Measurements from ENCODE around the gene GRM8. TPM values are rescaled to one million over a fixed set of nuclear protein-coding genes. Genes with fewer than 3 reads are reported as not detected.

GRM8 gene
- total RNA-seq, 1 donor from 2014 or later, result 0.16 TPM

DNA sequence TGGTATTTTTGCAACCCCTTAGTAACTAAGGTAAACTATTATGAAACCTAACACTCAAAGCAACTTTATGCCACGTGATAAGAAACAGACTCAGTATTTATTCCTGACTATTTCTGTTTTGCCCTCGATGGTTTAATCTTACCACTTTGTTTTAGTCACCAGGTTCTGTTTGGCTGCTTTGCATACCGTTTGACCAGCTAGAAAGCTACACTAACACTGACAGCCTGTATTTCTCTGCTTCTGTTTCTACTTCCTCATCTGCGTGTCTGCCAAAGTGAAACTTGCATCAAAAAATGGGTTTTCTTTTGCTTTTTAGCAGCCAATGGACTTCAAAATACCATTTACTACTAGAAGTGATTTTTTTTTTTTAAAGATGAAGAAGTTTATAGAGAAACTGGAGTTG is 802.5 kb downstream of the GRM8 start:
- no peak for DNase-seq (ENCODE audit: low spot score)

DNA sequence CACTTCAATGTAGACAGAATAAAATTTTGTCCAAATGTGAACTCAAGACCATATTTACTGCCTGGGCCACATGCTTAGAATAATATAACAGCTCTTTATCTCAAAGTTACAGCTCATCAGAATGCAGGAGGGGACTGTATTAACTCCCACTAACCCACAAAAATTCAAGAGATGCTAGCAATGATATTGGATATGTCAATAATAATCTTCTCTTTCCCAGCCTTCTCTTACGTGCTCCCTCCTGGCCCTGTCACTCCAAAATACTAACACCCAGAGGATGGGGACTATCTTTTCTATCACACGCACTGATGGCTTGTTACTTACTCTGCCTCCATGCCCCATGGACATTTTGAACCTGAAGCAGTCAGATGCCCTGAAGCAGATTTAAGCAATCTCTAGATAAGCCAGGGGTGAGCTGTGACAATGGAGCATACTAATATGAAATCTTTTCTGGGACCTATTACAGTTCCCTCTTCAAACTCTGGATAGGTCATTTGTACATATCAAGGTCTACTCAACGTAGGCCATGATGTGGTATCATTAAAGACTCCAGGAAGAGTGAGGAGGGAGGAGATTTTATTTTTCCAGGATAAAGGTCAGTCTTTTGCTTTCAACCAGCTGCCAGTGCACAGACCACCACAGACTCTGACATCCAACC is 803.0 kb downstream of the GRM8 start:
- DNase-seq (ENCODE audit: low spot score), result no peak

DNA sequence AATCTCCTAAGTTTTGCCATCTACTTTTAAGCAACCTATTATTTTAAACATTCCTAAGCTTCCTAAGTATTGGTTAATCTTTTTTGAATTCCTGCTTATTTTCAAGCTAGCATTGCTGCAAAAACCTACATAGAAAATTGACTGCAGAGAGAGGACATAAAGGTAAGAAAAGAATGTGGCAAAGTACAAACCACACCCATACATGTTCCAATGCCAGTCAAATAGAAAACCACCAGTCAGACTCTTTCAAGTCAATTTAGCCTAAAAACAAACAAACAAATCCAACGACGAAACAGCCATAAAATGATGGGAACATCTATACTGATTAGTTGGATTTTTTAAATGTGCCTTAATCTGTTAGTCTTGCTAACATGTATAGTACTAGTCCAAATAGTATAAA is 804.8 kb downstream of the GRM8 start:
- DNase-seq (ENCODE audit: low spot score), result no peak

DNA sequence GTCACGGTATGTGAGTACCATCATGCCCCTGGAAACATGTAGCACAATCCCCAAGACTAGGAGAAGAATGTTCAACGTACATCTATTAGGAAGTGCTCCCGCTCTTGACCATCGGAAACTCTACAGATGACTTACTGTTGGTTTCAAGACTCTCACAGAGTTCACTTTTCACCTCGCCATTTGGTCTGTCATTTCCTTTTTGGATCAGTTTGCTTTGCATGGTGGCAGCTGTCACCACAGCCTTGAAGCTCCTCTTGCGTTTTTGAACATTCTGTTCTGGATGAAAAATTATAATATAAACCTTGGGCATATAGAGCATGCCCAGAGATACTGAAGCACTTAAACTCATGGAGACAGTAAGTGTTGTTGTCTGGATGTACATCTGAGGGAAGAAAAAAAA is 806.8 kb downstream of the GRM8 start:
- DNase-seq (ENCODE audit: low spot score), result no peak

DNA sequence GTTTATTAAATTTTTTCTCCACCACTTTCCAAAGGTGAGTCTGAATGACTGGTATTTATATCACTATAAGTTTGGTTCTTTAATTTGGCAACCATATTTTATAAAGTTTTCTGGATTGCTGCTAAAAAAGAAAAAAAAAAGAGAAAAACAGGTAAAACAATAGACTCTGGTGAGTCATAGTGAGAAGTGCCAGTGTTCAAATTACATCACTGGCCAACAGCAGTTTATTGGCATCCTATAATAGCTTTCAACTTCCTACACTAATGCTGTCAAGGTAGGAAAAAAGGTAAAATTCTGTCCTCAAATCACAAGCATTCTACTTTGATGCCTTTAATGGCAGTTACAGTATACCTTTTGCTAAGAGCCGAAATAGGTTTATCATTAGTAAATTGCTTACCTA is 808.8 kb downstream of the GRM8 start:
- no peak for DNase-seq (ENCODE audit: low spot score)

DNA sequence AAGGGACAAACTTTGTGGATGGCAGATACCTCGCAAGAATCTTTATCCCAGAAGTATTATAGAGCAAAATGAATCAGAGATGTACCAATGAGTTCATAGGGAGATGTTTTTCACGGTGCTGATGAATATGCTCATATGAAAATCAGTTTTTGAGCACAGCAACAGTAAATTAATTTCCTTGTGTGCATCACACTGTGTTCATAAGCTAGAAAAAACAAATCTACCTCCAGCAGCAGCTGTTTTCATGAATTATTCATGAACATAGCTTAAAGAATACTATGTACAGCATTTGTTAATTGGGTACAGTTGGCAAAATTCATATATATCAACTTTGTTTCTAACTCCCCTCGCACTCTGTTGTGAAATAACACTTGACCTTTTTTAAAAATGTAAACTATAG is 809.8 kb downstream of the GRM8 start:
- DNase-seq (ENCODE audit: low spot score), result no peak

DNA sequence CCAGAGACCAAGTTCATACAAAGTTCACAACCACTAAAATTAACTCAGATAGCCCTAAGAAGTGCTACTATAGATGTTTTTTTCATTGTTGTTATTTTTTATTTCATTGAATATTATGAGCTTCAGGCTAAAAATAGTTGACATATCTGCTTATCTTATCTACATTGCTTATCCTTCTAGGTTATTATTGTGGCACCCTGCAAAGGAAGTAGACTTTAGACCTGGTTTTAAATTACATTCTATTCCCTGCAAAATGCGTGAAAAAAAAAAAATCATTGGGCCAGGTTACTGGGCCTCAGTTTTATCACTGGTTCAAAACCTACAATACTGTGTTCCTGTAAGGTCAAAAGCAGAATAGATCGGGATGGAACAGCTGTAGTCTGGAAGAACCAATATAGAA is 811.0 kb downstream of the GRM8 start:
- DNase-seq (ENCODE audit: low spot score), result no peak

DNA sequence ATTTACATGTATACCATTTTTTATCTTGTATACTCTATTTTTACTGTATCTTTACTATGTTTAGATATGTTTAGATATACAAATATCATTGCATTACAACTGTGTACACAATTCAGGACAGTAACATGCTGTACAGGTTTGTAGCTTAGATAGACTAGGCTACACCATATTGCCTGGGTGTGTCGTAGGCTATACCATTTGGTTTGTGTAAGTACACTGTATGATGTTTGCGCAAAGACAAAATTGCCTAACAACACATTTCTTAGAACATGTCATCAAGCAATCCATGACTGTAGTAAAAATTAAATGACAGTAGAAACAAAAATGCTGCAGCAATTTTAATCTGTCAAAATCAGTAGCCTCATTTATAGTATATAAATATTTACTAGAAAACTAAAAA is 812.2 kb downstream of the GRM8 start:
- DNase-seq (ENCODE audit: low spot score), result no peak

DNA sequence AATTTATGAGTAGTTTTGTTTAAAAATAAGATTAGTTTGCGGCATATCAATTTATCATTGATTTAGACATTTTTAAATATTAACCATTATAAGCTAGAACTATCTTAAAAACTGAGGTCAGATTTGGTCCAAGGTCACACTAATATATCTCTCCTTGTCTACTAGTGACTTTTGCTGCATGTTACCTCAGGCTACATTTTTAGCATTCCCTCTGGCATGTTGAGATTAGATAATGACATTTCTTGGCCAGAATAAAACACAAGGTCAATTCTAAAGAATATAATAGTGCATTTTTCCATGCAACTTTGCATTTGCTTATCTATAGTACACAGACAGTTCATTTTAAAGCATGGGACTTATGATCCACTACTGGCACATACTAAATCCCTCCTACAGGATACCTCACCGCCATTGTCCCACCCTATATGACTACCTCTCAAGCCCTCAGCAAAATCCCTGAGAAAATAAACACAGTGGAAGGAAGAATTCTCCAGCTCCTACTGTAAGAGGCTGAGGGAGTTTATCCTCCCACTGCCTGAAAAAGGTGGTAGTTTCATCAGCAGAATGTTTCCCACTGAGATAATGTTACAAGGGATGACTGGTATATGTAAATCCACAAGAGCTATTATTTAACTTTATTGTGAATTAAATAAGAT is 816.4 kb downstream of the GRM8 start:
- DNase-seq (ENCODE audit: low spot score), result no peak

DNA sequence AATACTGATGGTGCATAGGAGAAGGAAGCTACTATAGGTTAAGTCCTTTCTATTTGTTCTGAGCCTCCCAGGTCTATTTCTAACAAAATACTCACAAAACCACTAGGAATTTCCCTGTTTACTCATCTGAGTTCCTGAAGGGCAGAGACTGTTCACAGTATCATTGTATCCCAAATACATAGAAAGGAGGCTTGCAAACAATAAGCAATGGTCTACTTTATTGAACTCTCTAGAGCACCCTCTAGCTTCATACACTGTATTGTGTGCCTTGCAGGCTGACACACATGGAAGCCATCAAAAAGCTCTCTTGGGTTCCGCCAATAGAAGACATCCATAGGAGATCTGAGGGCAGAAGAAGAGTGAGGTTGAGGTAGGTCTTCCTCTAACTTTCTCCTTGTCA is 826.1 kb downstream of the GRM8 start:
- DNase-seq (ENCODE audit: low spot score), result no peak

DNA sequence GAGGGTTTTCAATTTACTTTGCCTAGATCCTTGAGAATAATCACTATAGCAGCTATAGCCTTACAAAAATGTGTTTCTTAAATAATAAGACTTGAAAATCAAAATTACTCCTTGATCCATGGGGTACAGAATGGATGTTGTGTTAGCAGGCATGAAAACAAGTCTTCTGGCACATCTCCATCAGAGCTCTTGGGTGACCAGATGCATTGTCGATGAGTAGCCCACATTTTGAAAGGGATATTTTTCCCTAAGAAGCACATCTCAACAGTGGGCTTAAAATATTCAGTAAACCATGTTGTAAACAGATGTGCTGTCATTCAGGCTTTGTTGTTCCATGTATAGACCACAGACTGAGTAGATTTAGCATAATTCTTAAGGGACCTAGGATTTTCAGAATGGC is 827.8 kb downstream of the GRM8 start:
- DNase-seq (ENCODE audit: low spot score), result no peak

DNA sequence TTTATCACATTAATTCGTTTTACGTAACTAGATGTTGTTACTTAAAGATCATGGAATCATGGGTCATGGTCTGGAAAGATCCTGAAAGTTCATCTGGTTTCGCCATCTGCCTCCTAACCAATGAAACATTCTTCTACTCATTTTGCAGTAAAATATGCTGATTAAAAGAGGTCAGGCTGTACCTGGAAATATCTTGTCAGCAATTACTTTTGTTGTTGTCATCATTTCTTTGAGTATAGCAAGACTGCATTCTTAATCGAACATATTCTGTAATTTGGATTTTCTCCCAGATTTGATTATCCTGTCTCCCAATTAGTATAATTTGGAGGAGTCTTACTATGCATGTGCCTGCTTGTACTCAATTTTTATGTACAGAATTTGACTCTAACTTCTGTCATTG is 833.7 kb downstream of the GRM8 start:
- no peak for DNase-seq (ENCODE audit: low spot score)

DNA sequence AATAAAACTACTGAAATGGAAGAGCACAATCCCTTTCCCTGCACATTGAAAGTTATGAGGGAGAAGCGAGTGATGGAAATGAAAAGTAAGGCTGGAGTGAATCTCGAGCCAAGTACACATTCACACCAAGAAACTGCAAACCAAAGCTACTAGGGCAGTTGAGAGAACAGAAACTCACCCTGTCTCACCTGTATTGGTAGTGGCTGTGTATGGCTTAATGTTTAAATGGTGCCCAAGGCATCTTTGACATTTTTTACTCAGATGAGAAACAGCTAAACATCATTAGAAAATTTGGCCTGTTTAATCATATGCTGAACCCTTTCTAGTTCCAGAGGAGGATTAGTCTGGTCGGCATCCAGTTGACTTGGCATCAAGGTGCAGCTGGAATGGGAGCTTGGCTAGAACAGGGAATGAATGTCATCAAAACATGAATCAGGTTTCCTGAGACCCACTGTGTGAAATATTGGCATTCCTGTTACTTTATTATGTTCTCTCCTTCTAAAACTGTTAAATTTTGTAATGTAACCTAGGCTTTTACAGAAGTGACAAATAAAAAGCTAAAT is 840.8 kb downstream of the GRM8 start:
- no peak for DNase-seq (ENCODE audit: low spot score)

DNA sequence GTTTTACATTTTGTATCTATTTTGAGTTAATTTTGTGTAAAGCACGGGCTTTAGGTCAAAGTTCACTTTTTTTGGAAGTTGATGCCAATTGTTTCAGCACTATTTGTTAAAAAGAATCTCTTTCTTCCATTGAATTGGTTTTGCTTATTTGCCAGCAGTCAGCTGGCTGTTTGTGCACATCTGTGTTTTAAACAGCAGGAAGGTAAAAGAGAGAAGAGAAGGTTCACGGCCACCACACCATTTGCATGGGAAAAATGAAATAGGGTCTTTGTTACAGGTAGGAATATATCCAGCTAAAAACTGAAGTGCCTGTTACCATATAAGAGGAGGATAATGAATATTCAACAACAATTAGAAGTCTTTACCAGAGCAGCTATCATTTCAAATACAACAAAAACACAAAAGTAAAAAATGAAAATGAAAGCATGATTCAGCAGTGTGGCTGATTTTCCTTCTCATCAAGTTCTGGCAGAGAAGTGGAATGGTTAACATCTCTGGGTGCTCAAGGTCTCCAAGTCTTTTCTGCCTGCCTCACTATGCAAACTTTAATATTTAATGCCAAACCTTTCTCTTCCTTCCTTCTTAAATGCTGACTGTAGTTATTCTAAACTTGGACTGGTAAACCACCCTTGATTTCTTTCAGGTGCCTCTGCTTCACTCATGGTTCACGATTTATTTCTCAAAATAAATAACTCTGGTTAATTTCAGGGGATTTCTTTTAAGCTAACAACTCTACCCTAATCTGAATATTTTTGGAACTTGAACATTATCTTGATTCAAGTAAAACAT is 841.5 kb downstream of the GRM8 start:
- no peak for DNase-seq (ENCODE audit: low spot score)

DNA sequence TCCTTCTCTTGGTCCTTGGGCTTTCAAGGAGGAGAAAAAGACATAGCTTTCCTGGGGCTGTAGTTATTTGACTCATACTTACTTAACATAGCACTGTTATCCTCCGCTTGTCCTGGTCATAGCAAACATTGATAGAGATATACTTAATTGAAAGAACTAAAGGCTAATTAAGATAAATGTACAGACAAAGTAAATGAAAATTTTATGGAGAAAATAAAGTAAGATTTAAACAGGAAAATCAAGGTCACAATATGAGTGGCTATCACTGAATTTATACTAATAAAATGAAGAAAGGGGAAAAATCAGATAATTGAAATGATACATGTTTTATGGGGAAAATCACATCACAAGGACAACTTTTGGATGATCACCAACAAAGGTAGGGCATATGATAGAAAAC is 849.7 kb downstream of the GRM8 start:
- DNase-seq (ENCODE audit: low spot score), result no peak

DNA sequence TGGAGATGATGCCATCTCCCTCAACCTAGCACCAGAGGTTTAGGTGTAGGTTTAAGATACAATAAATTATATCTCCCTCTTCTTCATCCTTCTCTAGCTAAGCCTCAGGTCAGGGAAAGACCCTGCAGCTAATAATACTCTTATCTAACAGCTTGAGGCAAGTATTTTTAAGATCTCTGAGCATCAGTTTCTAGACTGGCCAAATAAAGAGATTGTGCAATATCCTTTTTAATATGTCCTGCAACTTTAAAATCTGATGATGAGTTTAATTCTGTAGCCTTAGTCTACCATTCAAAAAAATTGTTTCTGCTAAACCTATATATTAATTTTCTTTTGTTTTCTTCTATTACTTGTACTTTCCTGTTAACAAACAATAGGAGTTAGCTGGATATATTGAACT is 850.8 kb downstream of the GRM8 start:
- DNase-seq (ENCODE audit: low spot score), result no peak

DNA sequence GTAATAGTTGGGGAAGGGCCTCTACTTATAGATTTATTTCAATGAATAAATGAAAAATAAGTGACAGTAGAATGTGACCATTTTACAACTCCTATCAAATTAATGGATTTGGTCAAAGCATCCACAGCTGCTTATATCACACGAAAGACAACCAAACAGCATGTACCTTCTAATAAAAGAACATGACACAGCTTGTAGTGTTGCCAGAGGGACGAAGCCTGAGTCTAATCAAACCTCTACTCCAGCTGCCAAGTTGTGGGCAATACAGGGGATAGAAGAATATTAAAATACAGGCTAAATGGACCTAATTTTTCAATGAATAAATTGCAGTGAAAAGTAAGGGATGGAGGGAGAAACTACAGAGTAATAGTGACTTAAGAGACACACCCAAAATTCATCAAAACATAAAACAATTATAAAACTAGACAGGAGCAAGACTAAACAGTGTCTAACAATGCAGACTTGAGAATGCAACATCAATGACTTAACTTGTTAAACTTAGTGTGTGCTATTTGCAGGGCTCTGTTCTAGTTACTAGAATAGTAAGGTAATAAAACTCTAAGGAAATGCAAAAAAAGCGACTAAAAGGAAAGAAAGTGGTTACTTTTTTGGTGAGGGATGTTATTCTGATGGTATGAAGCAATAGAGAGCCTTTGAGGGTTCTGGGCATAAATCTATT is 853.8 kb downstream of the GRM8 start:
- no peak for DNase-seq (ENCODE audit: low spot score)

DNA sequence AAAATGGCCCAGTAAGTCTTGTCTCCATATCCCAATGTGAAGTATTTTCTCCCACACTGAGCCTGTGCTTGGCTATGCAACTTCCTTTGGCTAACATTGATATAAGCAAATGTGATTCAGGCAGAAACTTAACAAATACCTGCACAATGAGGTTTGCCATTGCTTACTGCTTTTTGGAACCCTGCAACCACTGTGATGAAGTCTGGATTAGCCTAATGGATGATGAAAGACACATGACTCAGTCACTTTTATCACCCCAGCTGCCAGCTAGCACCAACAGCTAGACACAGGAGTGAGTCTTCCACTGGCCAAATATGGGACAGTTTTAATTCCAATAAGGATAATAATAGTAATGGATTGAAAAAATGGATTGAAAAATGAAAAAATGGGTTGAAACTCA is 854.5 kb downstream of the GRM8 start:
- DNase-seq (ENCODE audit: low spot score), result no peak

DNA sequence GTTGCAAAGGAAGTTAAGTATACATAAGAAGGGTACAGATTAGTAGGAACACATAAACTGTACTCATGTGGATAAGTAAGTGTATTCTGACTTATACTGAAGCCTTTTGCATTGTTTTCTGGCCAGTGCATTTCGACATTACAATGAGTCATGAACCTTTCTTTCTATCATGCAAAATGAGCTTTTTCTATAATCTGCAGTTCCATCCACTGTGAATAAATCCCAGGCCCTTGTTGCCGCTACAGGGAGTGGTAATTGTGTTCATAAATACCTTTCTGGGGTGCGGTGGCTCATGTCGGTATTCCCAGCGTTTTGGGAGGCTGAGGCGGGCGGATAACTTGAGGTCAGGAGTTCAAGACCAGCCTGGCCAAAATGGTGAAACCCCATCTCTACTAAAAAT is 858.3 kb downstream of the GRM8 start:
- no peak for DNase-seq (ENCODE audit: low spot score)
